T-cell (primary cell): Measurements from ENCODE around the gene DOCK9. TPM values are rescaled to one million over a fixed set of nuclear protein-coding genes. Genes with fewer than 3 reads are reported as not detected.

ENCODE experiments used
- ATAC-seq, 4 experiments: fragments of 200-7000 bp in 3 of 4; fragments of 150-1000 bp in 1 of 4; cut with Tn5 transposase; replicated peaks in 1 of 4; 1 replicate in 3 of 4; 2 replicates in 1 of 4; pipeline ENCODE4 v1.10.0; 2021; ENCODE audit warnings: moderate library complexity in 3 of 4, mild to moderate bottlenecking in 2 of 4, moderate number of reproducible peaks in 1 of 4
- CTCF ChIA-PET, 2 donors: fragments of 300-600 bp; sonication (Branson Sonifier 250); formaldehyde crosslinking; loops; one replicate each; lab custom pipeline; 2022; ENCODE audit warnings: antibody characterized with exemption in 2 of 2; lab: Charles Lee
- POLR2A ChIA-PET, 2 donors: fragments of 300-600 bp; sonication (Branson Sonifier 250); formaldehyde crosslinking; loops; one replicate each; lab custom pipeline; 2022; ENCODE audit warnings: antibody characterized with exemption in 2 of 2; lab: Charles Lee
- DNase-seq, 35 experiments: peaks; one replicate each; pipeline versions ENCODE4 v3.0.0 to v3.0.0-alpha.2; 2013 to 2023
- H3K27ac ChIP-seq: one replicate; pipeline ENCODE4 v1.5.1; 2013; ENCODE audit warnings: low read length
- H3K27me3 ChIP-seq, 2 experiments: replicated peaks in 1 of 2; 1 replicate in 1 of 2; 2 replicates in 1 of 2; pipeline versions ENCODE4 v1.6.1 to v1.7.0; 2013; ENCODE audit warnings: low read length in 1 of 2, mixed read lengths in 1 of 2; ENCODE audit not compliant: control insufficient read depth in 2 of 2, insufficient read depth in 2 of 2; ENCODE audit errors: extremely low read depth in 1 of 2
- H3K36me3 ChIP-seq, 2 donors: 1 replicate in 1 of 2; 2 replicates in 1 of 2; pipeline versions ENCODE4 v1.6.1 to v1.7.0; 2013; ENCODE audit warnings: low read length in 1 of 2; ENCODE audit not compliant: control insufficient read depth in 2 of 2, insufficient read depth in 1 of 2; ENCODE audit errors: extremely low read depth in 1 of 2
- H3K4me1 ChIP-seq, 2 experiments: 1 replicate in 1 of 2; 2 replicates in 1 of 2; pipeline versions ENCODE4 v1.6.1 to v1.7.0; 2013; ENCODE audit warnings: low read length in 2 of 2, mixed read lengths in 1 of 2; ENCODE audit not compliant: insufficient read depth in 2 of 2, control insufficient read depth in 1 of 2; ENCODE audit errors: extremely low read depth in 1 of 2
- H3K4me3 ChIP-seq, 2 donors: 1 replicate in 1 of 2; 2 replicates in 1 of 2; pipeline versions ENCODE4 v1.5.1 to v1.7.0; 2013; ENCODE audit warnings: mild to moderate bottlenecking in 2 of 2, low read length in 1 of 2, moderate library complexity in 1 of 2; ENCODE audit not compliant: control insufficient read depth in 1 of 2; ENCODE audit errors: extremely low read depth in 1 of 2
- H3K9me3 ChIP-seq: 2 replicates; pipeline ENCODE4 v1.7.0; 2013
- H3K27ac Mint-ChIP-seq, 2 donors: one replicate each; pipeline ENCODE4 v1.8.0; 2020 to 2021; ENCODE audit warnings: mild to moderate bottlenecking in 2 of 2, mixed read lengths in 2 of 2
- H3K27me3 Mint-ChIP-seq, 2 donors: one replicate each; pipeline ENCODE4 v1.8.0; 2021 to 2022; ENCODE audit warnings: mixed read lengths in 2 of 2
- H3K36me3 Mint-ChIP-seq: one replicate; pipeline ENCODE4 v1.8.0; 2021; ENCODE audit warnings: mixed read lengths
- H3K4me1 Mint-ChIP-seq, 3 donors: one replicate each; pipeline ENCODE4 v1.8.0; 2020 to 2022; ENCODE audit warnings: mixed read lengths in 3 of 3, mild to moderate bottlenecking in 1 of 3
- H3K4me3 Mint-ChIP-seq, 3 donors: one replicate each; pipeline ENCODE4 v1.8.0; 2020 to 2022; ENCODE audit warnings: mild to moderate bottlenecking in 3 of 3, mixed read lengths in 3 of 3, moderate library complexity in 3 of 3
- H3K9me3 Mint-ChIP-seq, 3 donors: one replicate each; pipeline ENCODE4 v1.8.0; 2020 to 2022; ENCODE audit warnings: mixed read lengths in 3 of 3
- WGBS: methylation state at CpG from one replicate; pipeline ENCODE4 v1.1.5; 2013; ENCODE audit warnings: missing lambda C conversion rate; ENCODE audit not compliant: insufficient coverage; 5-methylcytosine and 5-hydroxymethylcytosine counted together
- total RNA-seq, 35 experiments: library from RNA in 6 of 35; stranded (reverse) in 6 of 35; fragments of 120-200 nt in 1 of 35; gene quantifications; one replicate each; pipeline versions ENCODE4 v1.2.1 to v1.2.4 and lab custom pipeline; 2013 to 2026

Gene DOCK9
- total RNA-seq, 5 donors from 2014 or later (not counting 1 experiment from before 2014, with no cell fraction given) = 96.2 to 170 (median 162) TPM

DNA sequence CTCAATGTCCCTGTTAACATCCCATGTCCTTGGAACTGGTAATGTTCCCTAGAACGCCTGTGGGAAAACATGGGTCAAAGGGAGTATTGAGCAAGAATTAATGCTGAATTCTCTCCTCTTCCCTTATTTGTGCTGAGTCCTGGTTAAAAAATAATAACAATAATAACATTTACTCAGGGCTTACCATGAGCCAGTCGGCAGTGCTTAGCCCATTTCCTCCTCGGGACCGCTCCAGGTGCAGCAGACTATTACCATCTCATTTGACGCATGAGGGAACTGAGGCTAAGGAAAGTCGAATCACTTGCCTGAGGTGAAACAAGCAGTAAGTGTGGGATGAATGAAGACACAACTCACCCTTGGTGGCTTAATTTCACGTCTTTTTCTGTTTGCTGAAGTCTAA is 191.8 kb downstream of the DOCK9 start:
- Histone ChIP-seq H3K27me3 (peaks cover 0 to 24% of the 10 kb centered on the region in 2 experiments), H3K4me1 (no peaks in the 10 kb centered on the region), H3K27ac (no peak overlapping the region), H3K9me3 (no peaks in the 10 kb centered on the region), H3K36me3 (no peaks in the 10 kb centered on the region), H3K4me3 (no peak overlapping the region)
- ChIA-PET CTCF (no interaction called here), POLR2A (no interaction called here)
- Mint-ChIP-seq H3K27ac (no peak overlapping the region), H3K36me3 (no peaks in the 10 kb centered on the region), H3K4me3 (no peak overlapping the region), H3K9me3 (peaks cover 0 to 8% (median 5%) of the 10 kb centered on the region in 3 donors), H3K27me3 (peaks cover 15% of the 10 kb centered on the region in 2 donors), H3K4me1 (peaks cover 0 to 16% (median 6%) of the 10 kb centered on the region in 3 donors)
- DNase-seq (no peak), ATAC-seq (no peak)
- 100% methylated on average over 1 of the region's 7 CpGs for WGBS

DNA sequence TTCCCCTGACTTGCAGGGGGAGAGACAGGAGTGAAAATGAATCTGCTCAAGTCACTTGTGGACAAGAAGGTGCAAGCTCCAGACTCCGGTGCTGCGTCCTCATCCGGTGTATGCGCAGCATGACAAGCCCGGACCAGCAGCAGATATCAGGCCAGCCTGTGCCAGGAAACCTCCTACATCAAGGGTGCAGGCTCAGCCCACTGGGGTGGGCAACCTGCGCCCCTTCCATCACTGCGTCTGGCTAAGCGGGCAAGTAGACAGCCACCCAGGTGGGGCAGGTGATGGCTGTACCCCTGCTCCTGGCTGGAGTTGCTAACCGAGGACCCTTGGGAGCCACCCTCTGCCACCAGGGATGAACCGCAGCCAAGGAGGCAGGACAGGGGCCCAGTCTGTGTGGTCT is 192.5 kb downstream of the DOCK9 start:
- Mint-ChIP-seq H3K4me3 (no peak overlapping the region), H3K27ac (no peak overlapping the region), H3K36me3 (no peaks in the 10 kb centered on the region), H3K9me3 (peaks cover 0 to 8% (median 5%) of the 10 kb centered on the region in 3 donors), H3K27me3 (peaks cover 16 to 21% of the 10 kb centered on the region in 2 donors), H3K4me1 (peaks cover 0 to 16% (median 6%) of the 10 kb centered on the region in 3 donors)
- no peaks in the 10 kb centered on the region for H3K9me3 ChIP-seq
- POLR2A ChIA-PET = no interaction called here
- 95% methylated on average over 10 of the region's 10 CpGs for WGBS
- peaks cover 0 to 24% of the 10 kb centered on the region in 2 experiments for H3K27me3 ChIP-seq
- H3K27ac ChIP-seq = no peak overlapping the region
- CTCF ChIA-PET = no interaction called here
- no peaks in the 10 kb centered on the region for H3K36me3 ChIP-seq
- no peaks in the 10 kb centered on the region for H3K4me1 ChIP-seq
- DNase-seq = no peak
- ATAC-seq = no peak
- no peak overlapping the region for H3K4me3 ChIP-seq

DNA sequence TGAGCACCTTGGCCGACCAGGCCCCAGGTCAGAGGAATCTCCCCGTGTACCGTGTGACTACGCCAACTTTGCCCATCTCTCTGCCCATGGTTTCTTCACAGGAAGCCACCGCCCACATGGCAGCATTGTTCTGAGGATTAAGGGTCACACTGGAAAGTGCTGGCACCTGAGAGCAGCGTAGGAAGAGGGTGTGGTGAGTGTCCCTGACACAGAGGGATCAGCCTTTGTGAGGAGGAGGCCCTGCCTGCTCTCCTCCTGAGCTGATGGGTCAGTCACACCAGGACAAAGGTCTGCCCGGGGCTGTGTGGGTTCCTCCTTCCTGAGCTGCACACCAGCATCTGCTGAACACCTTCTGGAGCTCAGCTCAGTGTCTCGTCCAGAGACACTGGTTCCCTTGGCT is 193.2 kb downstream of the DOCK9 start:
- no peak overlapping the region for H3K27ac ChIP-seq
- ATAC-seq (no peak), DNase-seq (no peak)
- H3K4me3 Mint-ChIP-seq = no peak overlapping the region
- H3K36me3 ChIP-seq = no peaks in the 10 kb centered on the region
- H3K36me3 Mint-ChIP-seq = no peaks in the 10 kb centered on the region
- POLR2A ChIA-PET = no interaction called here
- H3K4me1 Mint-ChIP-seq = peaks cover 0 to 16% (median 5%) of the 10 kb centered on the region in 3 donors
- no peak overlapping the region for H3K27ac Mint-ChIP-seq
- CTCF ChIA-PET = no interaction called here
- H3K4me3 ChIP-seq = no peak overlapping the region
- peaks cover 0 to 5% (median 2%) of the 10 kb centered on the region in 3 donors for H3K9me3 Mint-ChIP-seq
- 70% methylated on average over 8 of the region's 8 CpGs for WGBS
- H3K4me1 ChIP-seq = no peaks in the 10 kb centered on the region
- H3K27me3 Mint-ChIP-seq = peaks cover 16 to 21% of the 10 kb centered on the region in 2 donors
- H3K9me3 ChIP-seq = no peaks in the 10 kb centered on the region
- H3K27me3 ChIP-seq = peaks cover 0 to 24% of the 10 kb centered on the region in 2 experiments

DNA sequence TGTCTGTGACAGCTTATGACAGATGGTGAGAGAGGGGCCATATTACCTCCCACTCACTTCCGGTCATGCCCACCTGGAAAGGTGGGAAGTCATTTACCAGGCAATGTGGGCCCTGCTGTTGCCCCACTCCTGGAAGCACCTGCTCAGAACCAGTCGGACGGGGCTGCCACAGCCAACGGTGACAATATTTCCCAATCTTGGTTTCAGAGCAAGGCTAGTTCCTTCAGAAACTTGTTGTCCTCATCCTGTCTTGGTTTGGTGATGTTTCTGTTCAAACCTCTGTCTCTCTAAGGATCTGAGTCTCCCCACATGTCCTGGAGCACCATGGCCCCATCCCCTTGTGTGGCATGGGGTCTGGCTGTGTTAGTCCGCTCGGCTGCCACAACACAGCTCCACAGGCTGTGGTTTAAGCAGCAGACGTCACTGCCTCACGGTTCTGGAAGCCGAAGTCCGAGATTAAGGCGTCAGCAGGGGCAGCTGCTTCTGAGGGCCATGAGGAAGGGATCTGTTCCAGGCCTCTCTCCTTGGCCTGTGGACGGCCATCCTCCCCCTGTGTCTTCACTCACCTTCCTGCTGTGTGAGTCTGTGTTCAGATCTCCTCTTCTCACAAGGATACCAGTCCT is 193.9 kb downstream of the DOCK9 start:
- Mint-ChIP-seq H3K27me3 (peaks cover 14 to 24% of the 10 kb centered on the region in 2 donors), H3K27ac (no peak overlapping the region), H3K9me3 (peaks cover 0 to 1% (median 0%) of the 10 kb centered on the region in 3 donors), H3K4me3 (no peak overlapping the region), H3K4me1 (peaks cover 0 to 13% (median under 1%) of the 10 kb centered on the region in 3 donors), H3K36me3 (no peaks in the 10 kb centered on the region)
- ChIA-PET CTCF (no interaction called here), POLR2A (no interaction called here)
- Histone ChIP-seq H3K36me3 (no peaks in the 10 kb centered on the region), H3K27ac (no peak overlapping the region), H3K9me3 (no peaks in the 10 kb centered on the region), H3K4me3 (no peak overlapping the region), H3K27me3 (peaks cover 0 to 24% of the 10 kb centered on the region in 2 experiments), H3K4me1 (no peaks in the 10 kb centered on the region)
- ATAC-seq = no peak
- 86% methylated on average over 10 of the region's 12 CpGs for WGBS
- no peak for DNase-seq

DNA sequence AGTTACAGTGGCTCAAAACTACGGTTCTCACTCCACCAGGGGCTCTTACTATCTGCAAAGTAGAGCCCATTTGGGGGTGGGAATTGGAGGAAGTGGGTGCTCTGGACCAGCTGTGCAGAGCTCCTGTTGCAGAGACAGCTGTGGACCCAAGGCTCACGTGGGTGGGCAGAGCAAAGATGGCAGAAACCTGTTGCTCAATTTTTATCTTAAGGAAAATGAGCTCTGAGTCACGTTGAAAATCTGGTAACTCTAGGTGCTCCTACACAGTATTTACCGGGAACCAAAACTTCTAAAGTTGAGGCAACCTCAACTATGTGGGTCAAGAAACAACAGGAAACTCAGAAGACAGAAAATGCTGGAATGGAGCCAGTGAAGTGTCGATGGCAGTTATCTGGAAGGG is 195.2 kb downstream of the DOCK9 start:
- H3K27me3 Mint-ChIP-seq = peaks cover 10 to 24% of the 10 kb centered on the region in 2 donors
- Histone ChIP-seq H3K36me3 (no peaks in the 10 kb centered on the region), H3K4me1 (no peaks in the 10 kb centered on the region), H3K9me3 (no peaks in the 10 kb centered on the region), H3K27me3 (peaks cover 0 to 16% of the 10 kb centered on the region in 2 experiments), H3K27ac (no peak overlapping the region), H3K4me3 (no peak overlapping the region)
- CTCF ChIA-PET = no interaction called here
- DNase-seq (no peak), ATAC-seq (no peak)
- no peak overlapping the region for H3K27ac Mint-ChIP-seq
- 42% methylated on average over 3 of the region's 5 CpGs for WGBS
- H3K4me1 Mint-ChIP-seq = peaks cover 0 to 3% (median 0%) of the 10 kb centered on the region in 3 donors
- POLR2A ChIA-PET = no interaction called here
- no peak overlapping the region for H3K4me3 Mint-ChIP-seq
- no peaks in the 10 kb centered on the region for H3K9me3 Mint-ChIP-seq
- no peaks in the 10 kb centered on the region for H3K36me3 Mint-ChIP-seq

DNA sequence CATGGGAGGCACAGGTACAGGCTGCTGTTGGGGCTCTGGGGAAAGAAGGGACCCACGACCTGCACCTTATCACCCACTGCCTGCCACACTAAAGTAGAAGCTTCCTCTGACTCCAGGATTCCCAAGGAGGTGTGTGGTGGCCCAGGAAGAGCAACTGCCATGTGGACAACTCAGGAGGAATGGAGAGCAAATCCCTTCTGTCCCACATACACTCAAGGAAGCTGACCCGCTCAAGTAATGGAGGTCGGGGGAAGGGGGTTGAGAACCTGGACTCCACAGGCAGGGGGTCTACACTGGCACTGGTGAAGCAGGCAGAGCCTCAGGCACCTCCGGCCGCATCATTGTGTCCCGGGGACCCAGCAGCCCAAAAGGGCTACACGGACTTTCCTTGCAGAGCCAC is 196.0 kb downstream of the DOCK9 start:
- H3K4me3 Mint-ChIP-seq = no peak overlapping the region
- WGBS = 97% methylated on average over 4 of the region's 7 CpGs
- H3K4me3 ChIP-seq = no peak overlapping the region
- no peaks in the 10 kb centered on the region for H3K36me3 ChIP-seq
- H3K27me3 Mint-ChIP-seq = peaks cover 10 to 22% of the 10 kb centered on the region in 2 donors
- DNase-seq = no peak
- no peaks in the 10 kb centered on the region for H3K9me3 Mint-ChIP-seq
- H3K27ac ChIP-seq = no peak overlapping the region
- peaks cover 0 to 16% of the 10 kb centered on the region in 2 experiments for H3K27me3 ChIP-seq
- ChIA-PET CTCF (interaction anchor here in 1 of 2 donors (0.6 kb wide), 1 partner anchor 125 kb away, joined by 3 read pairs; no protein-coding TSS in a partner anchor), POLR2A (no interaction called here)
- H3K4me1 Mint-ChIP-seq = no peaks in the 10 kb centered on the region
- no peak overlapping the region for H3K27ac Mint-ChIP-seq
- H3K9me3 ChIP-seq = no peaks in the 10 kb centered on the region
- no peaks in the 10 kb centered on the region for H3K4me1 ChIP-seq
- H3K36me3 Mint-ChIP-seq = no peaks in the 10 kb centered on the region
- ATAC-seq = no peak
